ENCODE measurements around the gene OR1E2.
"Not testable (repeated sequence)": the region's sequence is repeated elsewhere in the genome, so short reads cannot be mapped to it uniquely, and the experiment has no call there.

GRCh38 chr17:3397801-3398200, 35.8 kb downstream of the OR1E2 start:
- TF ChIP-seq CTCF (CRISPR knock-in tag; IDR thresholded peaks at IDR 0.05): peak; percentile 23
- not testable (repeated sequence) for TF ChIP-seq ZNF792 (CRISPR knock-in tag; IDR thresholded peaks at IDR 0.05); CBX1 (IDR thresholded peaks at IDR 0.05; ENCODE audit: low read depth); ZNF563 (CRISPR knock-in tag; IDR thresholded peaks at IDR 0.05); ZNF263 (CRISPR knock-in tag; IDR thresholded peaks at IDR 0.05); POLR2A (IDR thresholded peaks at IDR 0.05; ENCODE audit: insufficient read depth in 1 of 2, low read depth in 2 of 2, low read length in 2 of 2); ELF3 (CRISPR knock-in tag; IDR thresholded peaks at IDR 0.05); ZNF143 (CRISPR knock-in tag; IDR thresholded peaks at IDR 0.05)
